K562 (cell line): Measurements from ENCODE around the gene RSAD1. TPM values are rescaled to one million over a fixed set of nuclear protein-coding genes. Genes with fewer than 3 reads are reported as not detected.
A peak's percentile ranks its signal among the peaks of the same experiment; 100 is the strongest.

Source experiments
- ATAC-seq: fragments of 200-7000 bp; cut with Tn5 transposase; 3 replicates; pipeline ENCODE4 v1.9.1; 2020; ENCODE audit warnings: moderate library complexity
- BruUV-seq: library from RNA; stranded (reverse); fragments of 400-500 nt; replicated peaks from 2 replicates; lab custom pipeline; 2021; lab: Mats Ljungman, UMichigan
- CTCF ChIA-PET: fragments of 300-600 bp; formaldehyde crosslinking; extraction: SDS; loops from one replicate; lab custom pipeline; 2021; ENCODE audit warnings: low intra/inter-chr PET ratio; lab: Yijun Ruan, JAX
- POLR2A ChIA-PET: fragments of 300-600, 350-650 bp; sonication (Branson Sonifier 250); formaldehyde crosslinking; extraction: SDS; loops from one replicate; lab custom pipeline; 2021; ENCODE audit warnings: antibody characterized with exemption, inconsistent platforms; lab: Yijun Ruan, JAX
- DNase-seq, 4 experiments: peaks; one replicate each; pipeline versions ENCODE4 v3.0.0 to v3.0.0-alpha.2; 2011 to 2018; ENCODE audit warnings: low spot score in 3 of 4, mixed read lengths in 3 of 4; ENCODE audit errors: extremely low read depth in 1 of 4
- FAIRE-seq: peaks from 2 replicates; lab custom pipeline; 2011; peaks lifted over from hg19 to GRCh38; lab: Jason Lieb, UNC
- H2AFZ ChIP-seq: 2 replicates; pipeline ENCODE4 v1.6.0; 2011; ENCODE audit warnings: low read depth, low read length, control low read depth, inconsistent platforms
- H3K27ac ChIP-seq: fragments of 200-600 bp; 3 replicates; pipeline ENCODE4 v1.8.0; 2011; ENCODE audit warnings: low read depth, mild to moderate bottlenecking, control low read depth, inconsistent platforms, low read length, moderate library complexity, mixed read lengths; ENCODE audit errors: extremely low read depth
- H3K27me3 ChIP-seq, 2 experiments: fragments of 300-600 bp in 1 of 2; 2 replicates in 1 of 2; 3 replicates in 1 of 2; pipeline versions ENCODE4 v1.6.0 to v1.8.0; 2011; ENCODE audit warnings: inconsistent platforms in 2 of 2, low read length in 2 of 2, mild to moderate bottlenecking in 1 of 2, mixed read lengths in 1 of 2, moderate library complexity in 1 of 2; ENCODE audit not compliant: control insufficient read depth in 2 of 2, insufficient read depth in 2 of 2
- H3K36me3 ChIP-seq: fragments of 300-600 bp; 3 replicates; pipeline ENCODE4 v1.8.0; 2011; ENCODE audit warnings: mild to moderate bottlenecking, low read length, inconsistent platforms; ENCODE audit not compliant: control insufficient read depth, insufficient read depth
- H3K4me1 ChIP-seq, 2 experiments: fragments of 200-600 bp in 1 of 2; replicated peaks in 1 of 2; 2 replicates in 1 of 2; 3 replicates in 1 of 2; pipeline versions ENCODE4 v1.5.1 to v1.8.0; 2011; ENCODE audit warnings: inconsistent platforms in 2 of 2, low read length in 2 of 2, mild to moderate bottlenecking in 1 of 2, mixed read lengths in 1 of 2, moderate library complexity in 1 of 2; ENCODE audit not compliant: control insufficient read depth in 2 of 2, insufficient read depth in 2 of 2
- H3K4me2 ChIP-seq: 2 replicates; pipeline ENCODE4 v1.6.1; 2011; ENCODE audit warnings: low read length, control low read depth, inconsistent platforms, mixed read lengths; ENCODE audit not compliant: insufficient read depth
- H3K4me3 ChIP-seq: fragments of 200-600 bp; sonication (generic), shearing (Covaris generic); 2 replicates; pipeline ENCODE4 v1.5.1; 2016; ENCODE audit warnings: control low read depth, inconsistent platforms
- H3K79me2 ChIP-seq: fragments of 200-600 bp; 3 replicates; pipeline ENCODE4 v1.8.0; 2011; ENCODE audit warnings: low read length, inconsistent platforms; ENCODE audit not compliant: control insufficient read depth, insufficient read depth
- H3K9ac ChIP-seq, 2 experiments: 2 replicates each; pipeline versions ENCODE4 v1.6.0 to v1.6.1; 2011; ENCODE audit warnings: low read depth in 2 of 2, low read length in 2 of 2, control low read depth in 1 of 2, inconsistent platforms in 1 of 2, mild to moderate bottlenecking in 1 of 2, mixed read lengths in 1 of 2; ENCODE audit not compliant: insufficient read depth in 1 of 2
- H3K9me1 ChIP-seq: one replicate; pipeline ENCODE4 v1.6.0; 2011; ENCODE audit warnings: inconsistent platforms, mild to moderate bottlenecking, low read length, moderate library complexity; ENCODE audit not compliant: control insufficient read depth, insufficient read depth
- H3K9me3 ChIP-seq: replicated peaks from 2 replicates; pipeline ENCODE4 v1.5.1; 2011; ENCODE audit warnings: low read depth, low read length, inconsistent platforms; ENCODE audit not compliant: control insufficient read depth, insufficient read depth
- H4K20me1 ChIP-seq: replicated peaks from 2 replicates; pipeline ENCODE4 v1.6.1; 2011; ENCODE audit warnings: low read length, inconsistent platforms, mixed read lengths; ENCODE audit not compliant: control insufficient read depth, insufficient read depth
- FIP1L1 ChIP-seq: fragments of 200-400 bp; formaldehyde crosslinking; IDR thresholded peaks from 2 replicates; pipeline ENCODE4 v1.6.1; 2018; ENCODE audit warnings: mild to moderate bottlenecking, low read depth, low read length; ENCODE audit not compliant: poor library complexity, severe bottlenecking
- HDAC1 ChIP-seq, 2 experiments: fragments of 450-650 bp; IDR thresholded peaks; 2 replicates each; pipeline ENCODE4 v1.6.1; 2016 to 2017; ENCODE audit warnings: inconsistent platforms in 1 of 2, mild to moderate bottlenecking in 1 of 2, moderate library complexity in 1 of 2
- NR3C1 ChIP-seq: sonication (generic); formaldehyde crosslinking; IDR thresholded peaks from 2 replicates; pipeline ENCODE4 v1.8.1; 2022; ENCODE audit warnings: missing genetic modification reagents
- POLR2G ChIP-seq: fragments of 200-400 bp; formaldehyde crosslinking; IDR thresholded peaks from 2 replicates; pipeline ENCODE4 v1.6.1; 2017; ENCODE audit warnings: low read depth, mild to moderate bottlenecking, antibody characterized with exemption, low read length, moderate library complexity
- RBBP5 ChIP-seq: fragments of 200-600 bp; sonication (generic); IDR thresholded peaks from 2 replicates; pipeline ENCODE4 v1.6.1; 2012; ENCODE audit warnings: borderline replicate concordance, mild to moderate bottlenecking, low read length, control low read depth, inconsistent platforms; ENCODE audit not compliant: insufficient read depth, poor library complexity, severe bottlenecking
- RUNX1 ChIP-seq: sonication (generic); IDR thresholded peaks from 2 replicates; pipeline ENCODE4 v1.6.1; 2016; ENCODE audit warnings: antibody characterized with exemption, low read depth
- WGBS: fragments of 100-300 bp; shearing (Covaris generic); methylation state at CpG from one replicate; pipeline ENCODE4 v1.1.6; 2016; ENCODE audit warnings: low coverage, mixed read lengths; ENCODE audit not compliant: insufficient coverage; ENCODE audit errors: missing lambda C conversion rate; 5-methylcytosine and 5-hydroxymethylcytosine counted together
- in situ Hi-C: fragments of 300-500 bp; cut with MboI; formaldehyde crosslinking; loops from 4 replicates; pipeline ENCODE4 v1.15.0; 2018; ENCODE audit warnings: inconsistent platforms, mixed read lengths
- intact Hi-C: fragments of 100-400 bp; cut with micrococcal nuclease; formaldehyde crosslinking; loops from 2 replicates; pipeline ENCODE4 v1.14.2; 2022
- polyA plus RNA-seq, 8 experiments: library from polyadenylated mRNA; depleted of rRNA in 4 of 8; stranded (reverse) in 5 of 8; unstranded in 3 of 8; fragments of >200 nt; fragmentation: Nextera tagmentation in 2 of 8; fragmentation: Illumina TruSeq in 1 of 8; extraction: Ambion mirVana in 2 of 8; extraction: Trizol in 1 of 8; gene quantifications; 2 replicates each; pipeline versions ENCODE4 v1.2.1 to v1.2.3, GENCODE V29; 2011 to 2014; ENCODE audit warnings: inconsistent platforms in 1 of 8, missing spikeins in 1 of 8
- total RNA-seq, 7 experiments: library from RNA; depleted of rRNA in 6 of 7; stranded (reverse); fragments of >200 nt in 6 of 7; fragmentation: Illumina TruSeq in 2 of 7; extraction: Trizol in 2 of 7; gene quantifications; 2 replicates each; pipeline versions ENCODE4 v1.2.1 to v1.2.3, GENCODE V29; 2011 to 2021; ENCODE audit warnings: low replicate concordance in 1 of 7

RSAD1 gene
- total and polyA plus RNA-seq, 9 of the 15 experiments (the other 6 are each of a cell fraction or from before 2014, with no cell fraction given): 4.5 to 42.5 (median 26.8) TPM

DNA sequence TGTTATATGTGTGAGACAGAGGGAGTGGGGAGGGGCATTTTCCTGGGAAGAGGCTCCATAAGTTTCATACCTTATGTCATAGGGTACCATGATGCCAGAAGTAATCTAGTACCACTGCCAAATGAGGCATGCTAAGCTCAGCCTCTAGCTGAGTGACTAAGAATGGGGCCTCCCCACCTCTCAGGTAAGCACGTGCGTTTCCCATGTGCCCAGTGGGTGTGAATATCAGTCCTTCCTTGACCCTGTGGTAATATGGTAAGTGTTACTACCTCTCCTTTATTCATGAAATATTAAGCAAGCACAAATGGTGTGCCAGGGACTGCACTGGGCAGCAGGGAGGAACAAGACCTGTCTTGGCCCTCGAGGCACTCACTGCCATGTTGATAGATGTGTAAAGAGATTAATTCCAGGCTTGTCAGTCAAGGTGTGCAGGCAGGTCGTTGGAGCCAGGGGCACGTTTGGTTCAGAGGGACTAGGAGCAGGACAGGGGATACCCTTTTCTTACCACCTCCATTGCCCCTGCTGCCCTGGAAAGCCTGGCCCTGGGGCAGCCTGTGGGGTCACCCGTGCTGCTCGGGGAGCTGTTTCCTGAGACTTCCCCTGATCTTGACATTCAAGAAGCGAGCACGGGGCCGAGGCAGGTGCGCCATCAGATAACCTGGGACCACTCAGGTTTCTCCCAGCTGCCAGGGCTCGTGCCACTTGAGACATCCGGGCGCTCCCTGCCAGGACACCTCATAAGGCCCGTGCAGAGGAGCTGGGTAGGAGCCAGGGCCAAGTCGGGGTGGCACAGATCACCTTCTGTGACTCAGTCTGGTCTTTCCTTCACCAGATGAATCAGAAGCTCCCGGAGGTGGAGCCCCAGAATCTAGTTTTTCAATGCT, 8.8 kb downstream of the RSAD1 start:
- TF ChIP-seq POLR2G (peak; percentile 35; the same call in 1 of the 2 replicates), RUNX1 (no peak)
- Histone ChIP-seq H2AFZ (no peak overlapping the region), H3K4me2 (no peak overlapping the region), H3K79me2 (no peaks in the 10 kb centered on the region), H4K20me1 (no peaks in the 10 kb centered on the region), H3K4me3 (no peak overlapping the region), H3K27ac (no peak overlapping the region), H3K36me3 (peaks cover 27% of the 10 kb centered on the region; the same call in 1 of the 3 replicates), H3K9me3 (no peaks in the 10 kb centered on the region), H3K9me1 (no peaks in the 10 kb centered on the region), H3K4me1 (no peaks in the 10 kb centered on the region), H3K27me3 (no peaks in the 10 kb centered on the region), H3K9ac (peak overlapping the region in 1 of 2 experiments; percentile 3; a peak in 1 of 4 replicates)
- in situ Hi-C loops (loop anchor here (5.0 kb wide), 2 partner anchors 135 to 190 kb away; no protein-coding TSS in a partner anchor), intact Hi-C loops (no loop called here)
- ATAC-seq (no peak), FAIRE-seq (no peak), DNase-seq (no peak)
- ChIA-PET POLR2A (interaction anchor here (0.7 to 1.1 kb wide), 3 partner anchors 8 to 27 kb away, joined by 3 to 4 read pairs (median 4); no protein-coding TSS in a partner anchor), CTCF (no interaction called here)
- BruUV-seq: no TSS peak
- 43% methylated on average over 16 of the region's 17 CpGs for WGBS

- in situ Hi-C loops: loop anchor here (5.0 kb wide), 2 partner anchors 133 to 188 kb away; no protein-coding TSS in a partner anchor
- BruUV-seq: no TSS peak
Measured at GRCh38 chr17:50488880-50489279, 10.2 kb downstream of the RSAD1 start.

More at GRCh38 chr17:50488880-50489279, 10.2 kb downstream of the RSAD1 start:
- no peaks in the 10 kb centered on the region; a peak in 2 of 5 replicates for H3K4me1 ChIP-seq
- H3K9me3 ChIP-seq: no peaks in the 10 kb centered on the region
- 39% methylated on average over 2 of the region's 2 CpGs for WGBS
- H3K79me2 ChIP-seq: no peaks in the 10 kb centered on the region
- TF ChIP-seq FIP1L1 (no peak), HDAC1 (IDR thresholded peaks at IDR 0.05) (no peak), RBBP5 (no peak), NR3C1 (CRISPR knock-in tag) (no peak)
- FAIRE-seq (no peak), DNase-seq (no peak), ATAC-seq (no peak)
- H3K27ac ChIP-seq: no peak overlapping the region
- H3K9me1 ChIP-seq: no peaks in the 10 kb centered on the region
- no peaks in the 10 kb centered on the region for H4K20me1 ChIP-seq
- H3K27me3 ChIP-seq: no peaks in the 10 kb centered on the region
- no peak overlapping the region for H3K4me2 ChIP-seq
- H3K36me3 ChIP-seq: peaks cover 16% of the 10 kb centered on the region; the same call in 1 of the 3 replicates
- POLR2A ChIA-PET: interaction anchor here (0.7 kb wide), 1 partner anchor 19 kb away, joined by 3 read pairs; no protein-coding TSS in a partner anchor
- H2AFZ ChIP-seq: no peak overlapping the region
- intact Hi-C loops: no loop called here
- CTCF ChIA-PET: no interaction called here
- no peak overlapping the region for H3K4me3 ChIP-seq
- H3K9ac ChIP-seq: no peak overlapping the region
